ENCODE data around the gene DUOXA1.
"Not testable (repeated sequence)": the region's sequence is repeated elsewhere in the genome, so short reads cannot be mapped to it uniquely, and the experiment has no call there.

The DUOXA1 gene

DNA sequence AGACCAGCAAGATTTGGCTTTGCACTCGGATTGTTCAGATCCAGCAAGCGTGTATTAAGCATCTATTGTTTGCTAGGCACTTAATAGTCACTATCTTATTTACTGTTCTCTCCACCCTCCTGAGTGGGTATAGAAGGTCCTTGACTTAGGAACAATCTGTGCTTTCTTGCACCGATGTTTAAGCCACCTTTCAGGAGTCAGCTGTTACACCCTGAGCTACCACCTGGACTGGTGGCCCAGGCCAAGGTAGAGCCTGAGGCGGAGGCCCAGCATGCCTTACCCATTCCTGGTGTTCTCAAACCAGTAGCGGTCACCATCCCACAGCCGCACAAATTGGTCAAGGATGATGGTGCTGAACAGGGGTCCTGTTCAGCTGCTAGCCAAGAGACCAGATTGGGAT is 10.1 kb upstream of the DUOXA1 start:
- DNase-seq (ENCODE audit: low spot score) = no peak
- in situ Hi-C loops (cut with MboI; ENCODE audit: low pct_unique_long_range_greater_than_20kb, low sequenced_read_pairs, unreplicated experiment) = no loop called here
- TF ChIP-seq, protein P1, sequence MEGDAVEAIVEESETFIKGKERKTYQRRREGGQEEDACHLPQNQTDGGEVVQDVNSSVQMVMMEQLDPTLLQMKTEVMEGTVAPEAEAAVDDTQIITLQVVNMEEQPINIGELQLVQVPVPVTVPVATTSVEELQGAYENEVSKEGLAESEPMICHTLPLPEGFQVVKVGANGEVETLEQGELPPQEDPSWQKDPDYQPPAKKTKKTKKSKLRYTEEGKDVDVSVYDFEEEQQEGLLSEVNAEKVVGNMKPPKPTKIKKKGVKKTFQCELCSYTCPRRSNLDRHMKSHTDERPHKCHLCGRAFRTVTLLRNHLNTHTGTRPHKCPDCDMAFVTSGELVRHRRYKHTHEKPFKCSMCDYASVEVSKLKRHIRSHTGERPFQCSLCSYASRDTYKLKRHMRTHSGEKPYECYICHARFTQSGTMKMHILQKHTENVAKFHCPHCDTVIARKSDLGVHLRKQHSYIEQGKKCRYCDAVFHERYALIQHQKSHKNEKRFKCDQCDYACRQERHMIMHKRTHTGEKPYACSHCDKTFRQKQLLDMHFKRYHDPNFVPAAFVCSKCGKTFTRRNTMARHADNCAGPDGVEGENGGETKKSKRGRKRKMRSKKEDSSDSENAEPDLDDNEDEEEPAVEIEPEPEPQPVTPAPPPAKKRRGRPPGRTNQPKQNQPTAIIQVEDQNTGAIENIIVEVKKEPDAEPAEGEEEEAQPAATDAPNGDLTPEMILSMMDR (IDR thresholded peaks at IDR 0.05; ENCODE audit: extremely low read depth, insufficient read depth, missing control alignments) = no peak

GRCh38 chr15:45138814-45139765 is 9.4 kb upstream of the DUOXA1 start:
- TF ChIP-seq, protein P1 (IDR thresholded peaks at IDR 0.05; ENCODE audit: extremely low read depth, insufficient read depth, missing control alignments) = no peak
- no peak for DNase-seq (ENCODE audit: low spot score)
- in situ Hi-C loops (cut with MboI; ENCODE audit: low pct_unique_long_range_greater_than_20kb, low sequenced_read_pairs, unreplicated experiment) = no loop called here

DNA sequence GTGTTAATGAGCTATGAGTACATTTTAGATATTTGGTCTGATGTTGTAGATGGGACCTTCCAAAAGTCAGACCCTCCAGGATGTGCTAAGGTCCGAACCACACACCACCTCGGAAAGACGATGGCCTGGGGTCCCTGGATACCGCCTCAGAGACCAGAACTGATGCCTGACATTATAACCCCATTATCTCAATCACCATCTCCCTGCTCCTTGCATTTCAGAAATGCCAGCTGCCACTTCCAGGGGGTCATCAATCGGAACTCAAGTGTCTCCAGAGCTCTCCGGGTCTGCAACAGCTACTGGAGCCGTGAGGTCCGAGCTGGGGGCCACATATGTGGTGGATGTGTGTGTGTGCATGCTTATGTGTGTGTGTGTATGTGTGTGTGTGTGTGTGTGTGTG is 8.0 kb upstream of the DUOXA1 start:
- TF ChIP-seq, protein P1 (IDR thresholded peaks at IDR 0.05; ENCODE audit: extremely low read depth, insufficient read depth, missing control alignments) = no peak
- DNase-seq (ENCODE audit: low spot score) = no peak
- in situ Hi-C loops (cut with MboI; ENCODE audit: low pct_unique_long_range_greater_than_20kb, low sequenced_read_pairs, unreplicated experiment) = no loop called here

- in situ Hi-C loops (cut with MboI; ENCODE audit: low pct_unique_long_range_greater_than_20kb, low sequenced_read_pairs, unreplicated experiment) = no loop called here
- TF ChIP-seq, protein P1 (IDR thresholded peaks at IDR 0.05; ENCODE audit: extremely low read depth, insufficient read depth, missing control alignments) = peak; percentile 45
- DNase-seq (ENCODE audit: low spot score) = no peak
Measured at GRCh38 chr15:45136378-45136764, 6.7 kb upstream of the DUOXA1 start.

- in situ Hi-C loops (cut with MboI; ENCODE audit: low pct_unique_long_range_greater_than_20kb, low sequenced_read_pairs, unreplicated experiment); DNase-seq (ENCODE audit: low spot score): not testable (repeated sequence)
Measured at GRCh38 chr15:45135705-45136377, 6.2 kb upstream of the DUOXA1 start.

- no peak for DNase-seq (ENCODE audit: low spot score)
- TF ChIP-seq, protein P1 (IDR thresholded peaks at IDR 0.05; ENCODE audit: extremely low read depth, insufficient read depth, missing control alignments) = peak; percentile 40
- in situ Hi-C loops (cut with MboI; ENCODE audit: low pct_unique_long_range_greater_than_20kb, low sequenced_read_pairs, unreplicated experiment) = no loop called here
Measured at GRCh38 chr15:45134682-45135604, 5.3 kb upstream of the DUOXA1 start.
